ENCODE results near the gene RASL10B.

DNA sequence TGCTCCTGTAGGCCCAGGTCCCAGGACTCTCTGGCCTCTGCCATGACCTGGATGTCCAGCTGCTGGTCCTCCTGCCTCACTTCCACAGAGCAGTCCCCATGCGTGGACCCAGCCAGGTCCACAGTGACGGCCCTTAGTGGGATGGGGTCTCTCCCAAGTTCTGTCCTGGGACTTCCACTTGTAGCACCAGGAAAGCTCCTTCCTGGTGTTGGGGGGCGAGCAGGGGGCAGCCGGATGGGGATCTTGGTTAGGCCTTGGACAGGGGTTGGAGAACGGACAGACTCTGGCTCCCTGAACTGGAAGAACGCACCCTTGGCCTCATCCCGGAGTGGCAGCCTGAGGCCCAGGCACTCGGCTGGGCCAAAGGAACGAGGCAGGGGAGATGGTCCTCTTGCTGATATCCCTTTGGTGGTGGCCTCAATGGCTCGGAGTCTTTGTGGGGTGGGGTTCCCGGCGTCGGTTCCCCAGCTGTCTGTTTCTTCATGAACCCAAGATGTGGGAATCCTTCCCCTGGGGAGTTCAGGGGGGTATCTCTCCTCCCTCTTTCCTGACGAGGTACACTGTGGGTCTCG lies 14.4 kb downstream of the RASL10B start:
- TF ChIP-seq POLR2AphosphoS5 (IDR thresholded peaks at IDR 0.05; ENCODE audit: low read depth) = no peak
- TF ChIP-seq, protein P1, sequence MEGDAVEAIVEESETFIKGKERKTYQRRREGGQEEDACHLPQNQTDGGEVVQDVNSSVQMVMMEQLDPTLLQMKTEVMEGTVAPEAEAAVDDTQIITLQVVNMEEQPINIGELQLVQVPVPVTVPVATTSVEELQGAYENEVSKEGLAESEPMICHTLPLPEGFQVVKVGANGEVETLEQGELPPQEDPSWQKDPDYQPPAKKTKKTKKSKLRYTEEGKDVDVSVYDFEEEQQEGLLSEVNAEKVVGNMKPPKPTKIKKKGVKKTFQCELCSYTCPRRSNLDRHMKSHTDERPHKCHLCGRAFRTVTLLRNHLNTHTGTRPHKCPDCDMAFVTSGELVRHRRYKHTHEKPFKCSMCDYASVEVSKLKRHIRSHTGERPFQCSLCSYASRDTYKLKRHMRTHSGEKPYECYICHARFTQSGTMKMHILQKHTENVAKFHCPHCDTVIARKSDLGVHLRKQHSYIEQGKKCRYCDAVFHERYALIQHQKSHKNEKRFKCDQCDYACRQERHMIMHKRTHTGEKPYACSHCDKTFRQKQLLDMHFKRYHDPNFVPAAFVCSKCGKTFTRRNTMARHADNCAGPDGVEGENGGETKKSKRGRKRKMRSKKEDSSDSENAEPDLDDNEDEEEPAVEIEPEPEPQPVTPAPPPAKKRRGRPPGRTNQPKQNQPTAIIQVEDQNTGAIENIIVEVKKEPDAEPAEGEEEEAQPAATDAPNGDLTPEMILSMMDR (IDR thresholded peaks at IDR 0.05; ENCODE audit: insufficient read depth, low read length) = no peak

Measured in HL-60 (cell line).